Measurements from ENCODE around the gene LRRC8B. TPM values are rescaled to one million over a fixed set of nuclear protein-coding genes. Genes with fewer than 3 reads are reported as not detected.

LRRC8B gene
- total and polyA plus RNA-seq, 11 donors = 0.91 to 10.4 (median 4.7) TPM

DNA sequence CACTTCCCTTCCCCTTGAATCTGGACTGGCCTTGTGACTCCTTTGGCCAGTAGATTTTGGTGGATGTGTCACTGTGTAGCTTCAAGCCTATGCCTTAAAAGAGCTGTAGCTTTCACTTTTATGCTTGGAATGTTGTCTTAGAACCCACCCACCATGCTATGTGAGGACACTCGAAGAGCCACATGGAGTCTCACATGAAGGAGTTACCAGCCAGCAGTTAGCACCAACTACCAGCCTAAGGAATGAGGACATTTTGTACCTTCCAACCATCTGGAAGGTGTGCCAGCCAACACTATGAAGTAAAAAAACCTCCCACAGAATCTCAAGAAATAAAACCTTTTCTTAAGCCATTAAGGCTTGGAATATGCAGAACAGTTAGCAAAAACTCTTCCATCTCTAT is 50.6 kb downstream of the LRRC8B start:
- Histone ChIP-seq H3K9me3 (peaks cover 0 to 5% (median 0%) of the 10 kb centered on the region in 12 donors), H3K27ac (no peak overlapping the region), H3K36me3 (peaks cover 0 to 13% (median 8%) of the 10 kb centered on the region in 9 donors), H3K4me1 (no peaks in the 10 kb centered on the region), H3K4me3 (no peak overlapping the region), H3K27me3 (no peaks in the 10 kb centered on the region)
- WGBS, 4 donors = 86 to 100% (median 94%) methylated on average over 1 of the region's 1 CpG
- ATAC-seq (no peak), DNase-seq (no peak)
- intact Hi-C loops (cut with DNase I) = no loop called here
- TF ChIP-seq, protein P1, sequence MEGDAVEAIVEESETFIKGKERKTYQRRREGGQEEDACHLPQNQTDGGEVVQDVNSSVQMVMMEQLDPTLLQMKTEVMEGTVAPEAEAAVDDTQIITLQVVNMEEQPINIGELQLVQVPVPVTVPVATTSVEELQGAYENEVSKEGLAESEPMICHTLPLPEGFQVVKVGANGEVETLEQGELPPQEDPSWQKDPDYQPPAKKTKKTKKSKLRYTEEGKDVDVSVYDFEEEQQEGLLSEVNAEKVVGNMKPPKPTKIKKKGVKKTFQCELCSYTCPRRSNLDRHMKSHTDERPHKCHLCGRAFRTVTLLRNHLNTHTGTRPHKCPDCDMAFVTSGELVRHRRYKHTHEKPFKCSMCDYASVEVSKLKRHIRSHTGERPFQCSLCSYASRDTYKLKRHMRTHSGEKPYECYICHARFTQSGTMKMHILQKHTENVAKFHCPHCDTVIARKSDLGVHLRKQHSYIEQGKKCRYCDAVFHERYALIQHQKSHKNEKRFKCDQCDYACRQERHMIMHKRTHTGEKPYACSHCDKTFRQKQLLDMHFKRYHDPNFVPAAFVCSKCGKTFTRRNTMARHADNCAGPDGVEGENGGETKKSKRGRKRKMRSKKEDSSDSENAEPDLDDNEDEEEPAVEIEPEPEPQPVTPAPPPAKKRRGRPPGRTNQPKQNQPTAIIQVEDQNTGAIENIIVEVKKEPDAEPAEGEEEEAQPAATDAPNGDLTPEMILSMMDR (IDR thresholded peaks at IDR 0.05) = no peak
- TF ChIP-seq POLR2A (IDR thresholded peaks at IDR 0.05) = no peak

DNA sequence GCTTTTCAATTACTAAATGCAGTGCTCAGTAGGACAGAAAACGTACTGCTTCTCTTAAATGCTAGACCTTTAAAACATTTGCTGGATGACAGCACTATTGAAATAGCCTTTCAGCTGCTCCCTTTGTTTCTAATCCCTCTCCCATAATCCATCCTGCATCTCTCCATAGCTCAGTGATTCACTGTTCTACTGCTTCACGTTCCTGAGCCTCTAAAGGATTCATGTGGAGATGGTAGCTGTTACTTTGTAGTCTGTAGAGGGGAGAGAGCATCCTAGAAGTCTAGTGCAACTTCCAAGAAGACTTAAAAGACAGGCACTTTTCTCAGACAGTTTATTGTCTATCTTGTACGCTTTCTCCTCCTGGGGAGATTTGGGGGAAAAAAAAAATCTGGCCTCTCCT is 51.4 kb downstream of the LRRC8B start:
- intact Hi-C loops (cut with DNase I) = no loop called here
- Histone ChIP-seq H3K9me3 (no peaks in the 10 kb centered on the region), H3K4me1 (no peaks in the 10 kb centered on the region), H3K27me3 (no peaks in the 10 kb centered on the region), H3K4me3 (no peak overlapping the region), H3K27ac (no peak overlapping the region), H3K36me3 (peaks cover 0 to 19% (median 11%) of the 10 kb centered on the region in 9 donors)
- TF ChIP-seq POLR2A (IDR thresholded peaks at IDR 0.05) = no peak
- TF ChIP-seq, protein P1 (IDR thresholded peaks at IDR 0.05) = no peak
- ATAC-seq (no peak), DNase-seq (no peak)
- WGBS, 4 donors = 84 to 89% (median 88%) methylated on average over 3 of the region's 3 CpGs

DNA sequence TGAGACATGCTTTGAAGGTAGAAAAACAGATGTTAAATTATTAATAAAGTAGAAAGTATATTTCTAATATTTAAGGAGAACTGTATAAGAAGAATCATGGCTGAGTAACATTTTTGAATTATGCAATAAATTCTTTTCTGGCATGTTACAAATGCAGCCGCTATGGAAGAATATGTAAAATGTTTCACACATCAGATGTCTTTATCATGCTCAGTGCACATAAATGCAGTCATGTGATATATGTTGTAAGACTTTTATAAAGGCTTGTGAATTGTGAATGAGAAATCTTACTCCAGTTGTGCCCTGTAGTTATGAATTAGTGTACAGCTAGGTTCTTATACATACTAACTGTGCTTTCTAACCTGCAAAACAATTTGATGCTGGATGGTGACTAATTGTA is 53.5 kb downstream of the LRRC8B start:
- Histone ChIP-seq H3K9me3 (no peaks in the 10 kb centered on the region), H3K4me1 (no peaks in the 10 kb centered on the region), H3K36me3 (peaks cover 0 to 32% (median 20%) of the 10 kb centered on the region in 9 donors), H3K27me3 (no peaks in the 10 kb centered on the region), H3K4me3 (no peak overlapping the region), H3K27ac (no peak overlapping the region)
- intact Hi-C loops (cut with DNase I) = no loop called here
- no peak for TF ChIP-seq POLR2A (IDR thresholded peaks at IDR 0.05)
- TF ChIP-seq, protein P1 (IDR thresholded peaks at IDR 0.05) = no peak
- no peak for ATAC-seq
- 93 to 99% (median 95%) methylated on average over 1 of the region's 1 CpG for whole genome bisulfite sequencing, 4 donors
- DNase-seq = no peak

DNA sequence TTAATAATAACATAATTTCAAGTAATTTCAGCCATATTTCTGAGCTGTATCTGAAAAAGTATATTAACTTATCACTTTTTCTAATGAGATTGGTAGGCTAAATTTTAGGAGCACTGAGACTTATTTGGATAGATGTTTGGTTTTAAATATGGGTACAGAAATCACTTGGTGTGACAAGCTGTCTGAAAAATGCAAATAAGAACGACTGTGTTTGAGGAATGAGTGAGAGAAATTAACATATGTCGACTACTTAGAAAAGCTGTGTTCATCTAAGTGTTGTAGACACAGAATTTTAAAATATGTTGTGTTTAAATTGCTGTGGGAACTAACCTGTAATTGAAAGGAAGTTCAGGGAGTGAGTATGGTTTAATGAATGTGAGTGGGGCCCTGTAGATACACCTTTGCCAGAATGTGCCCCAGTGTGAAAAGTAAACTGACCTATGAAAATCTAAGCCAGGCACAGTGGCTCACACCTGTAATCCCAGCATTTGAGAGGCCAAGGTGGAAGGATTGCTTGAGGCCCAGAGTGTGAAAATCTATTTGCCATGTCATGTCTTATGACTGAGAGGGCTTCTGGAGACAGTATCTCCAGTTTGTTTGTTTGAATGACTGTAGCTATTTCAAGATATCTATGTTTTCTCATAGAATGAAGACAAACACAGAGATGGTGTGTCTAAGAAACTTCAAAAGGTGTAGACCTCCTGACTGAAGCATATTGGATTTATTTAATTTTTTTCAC is 54.5 kb downstream of the LRRC8B start:
- H3K4me1 ChIP-seq = no peaks in the 10 kb centered on the region
- TF ChIP-seq, protein P1 (IDR thresholded peaks at IDR 0.05) = no peak
- no peak for TF ChIP-seq POLR2A (IDR thresholded peaks at IDR 0.05)
- WGBS, 4 donors = 91 to 96% (median 95%) methylated on average over 2 of the region's 2 CpGs
- H3K36me3 ChIP-seq = peaks cover 0 to 42% (median 29%) of the 10 kb centered on the region in 9 donors
- ATAC-seq = no peak
- H3K9me3 ChIP-seq = no peaks in the 10 kb centered on the region
- intact Hi-C loops (cut with DNase I) = no loop called here
- DNase-seq = no peak
- H3K27ac ChIP-seq = no peak overlapping the region
- H3K27me3 ChIP-seq = no peaks in the 10 kb centered on the region
- H3K4me3 ChIP-seq = no peak overlapping the region
